ENCODE measurements around the gene LY86. TPM values are rescaled to one million over a fixed set of nuclear protein-coding genes. Genes with fewer than 3 reads are reported as not detected.
A peak's percentile ranks its signal among the peaks of the same experiment; 100 is the strongest.

Gene LY86
- total and polyA plus RNA-seq, 10 of the 15 experiments (the other 5 are each of a cell fraction or from before 2014, with no cell fraction given), result 68.2 to 457 (median 128) TPM

DNA sequence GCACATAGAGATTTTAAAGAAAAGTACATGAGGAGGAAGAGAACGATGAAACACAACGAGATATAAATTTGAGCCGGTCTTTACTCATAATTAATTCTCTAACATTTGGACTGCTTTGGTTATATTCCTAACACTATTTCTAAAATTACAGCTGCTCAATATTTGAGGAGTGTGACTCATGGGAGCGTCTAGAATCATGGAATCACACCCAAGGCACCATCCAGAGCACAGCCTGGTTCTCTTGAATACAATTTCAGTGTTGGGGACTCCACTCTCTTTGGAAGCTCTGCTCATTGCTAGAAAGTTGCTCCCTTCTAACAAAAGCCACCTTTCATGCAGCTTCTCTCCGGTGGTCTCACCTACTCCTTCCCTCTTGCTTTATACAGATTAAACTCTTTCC, 64.4 kb downstream of the LY86 start (continued):
- no peak for TF ChIP-seq SREBF1 (IDR thresholded peaks at IDR 0.05; ENCODE audit: low read length)

DNA sequence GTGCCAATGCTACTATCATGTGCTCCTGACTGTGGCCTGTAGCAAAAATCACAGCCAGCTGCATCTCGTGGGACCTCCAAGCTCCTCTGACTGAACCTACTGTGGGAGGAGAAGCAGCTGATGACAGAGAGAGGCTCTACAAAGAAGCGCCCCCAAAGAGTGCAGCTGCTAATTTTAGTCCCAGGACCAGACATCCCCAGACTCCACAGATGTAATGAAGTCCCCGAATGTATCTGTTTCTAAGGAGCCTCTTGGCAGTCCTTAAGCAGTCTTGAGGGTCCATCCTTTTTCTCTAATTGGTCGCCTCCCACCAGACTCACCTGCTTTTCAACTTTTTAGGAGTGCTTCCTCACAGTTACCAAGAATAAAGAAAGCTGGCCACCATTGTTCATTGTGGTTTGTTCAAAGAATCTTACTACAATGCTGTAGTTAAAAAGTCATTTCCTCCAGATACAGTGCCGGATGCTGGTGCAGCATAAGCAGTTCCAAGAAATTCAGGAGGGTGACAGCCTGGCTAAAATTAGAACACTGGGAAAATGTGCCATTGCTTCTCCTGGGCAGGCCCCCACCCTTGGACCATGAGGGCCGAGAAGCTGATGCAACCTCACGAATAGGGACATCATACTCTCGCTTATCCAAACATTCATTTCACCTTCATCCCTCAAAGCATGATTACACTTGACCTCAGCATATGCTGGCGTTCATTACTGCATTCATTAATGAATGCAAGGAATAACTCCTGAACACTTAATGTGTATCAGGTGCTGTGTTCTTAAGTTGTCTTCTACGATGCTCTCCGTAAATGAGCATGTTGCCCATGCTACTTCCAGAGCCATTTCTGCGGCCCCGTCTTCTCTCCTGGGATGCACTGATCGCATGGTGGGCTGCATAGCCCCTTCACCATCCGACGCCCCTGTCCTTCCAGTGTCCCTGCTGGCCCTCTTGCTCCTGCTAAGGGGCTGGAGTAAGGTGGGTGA, 66.4 kb downstream of the LY86 start:
- 0 out of 2 replicates have a peak, but pooled peaks have one; percentile 24 for TF ChIP-seq RUNX3 (IDR thresholded peaks at IDR 0.05; ENCODE audit: low read length)
- TF ChIP-seq LARP7 (IDR thresholded peaks at IDR 0.05), result no peak
- H3K79me2 ChIP-seq (ENCODE audit: control insufficient read depth, insufficient read depth, low read length), result no peaks in the 10 kb centered on the region
- CTCF ChIA-PET, result interaction anchor here (0.9 to 1.0 kb wide), 2 partner anchors 12 to 589 kb away, joined by 3 to 4 read pairs; no protein-coding TSS in a partner anchor
- H3K4me1 ChIP-seq (ENCODE audit: control insufficient read depth, insufficient read depth, low read length), result peaks cover 42% of the 10 kb centered on the region
- ATAC-seq, result no peak
- H3K9me3 ChIP-seq (replicated peaks; ENCODE audit: control insufficient read depth, insufficient read depth, low read length), result peaks cover 2% of the 10 kb centered on the region; the same call in 2 of the 3 replicates
- no TSS peak for BruUV-seq (replicated peaks)
- intact Hi-C loops (cut with micrococcal nuclease; ENCODE audit: unreplicated experiment) (no loop called here), in situ Hi-C loops (cut with MboI) (no loop called here)
- no peak overlapping the region for H3K9ac ChIP-seq (ENCODE audit: control insufficient read depth, insufficient read depth, low read length)
- POLR2A ChIA-PET, result no interaction called here
- WGBS (ENCODE audit: insufficient coverage, insufficient replicate concordance, low lambda C conversion rate, missing lambda C conversion rate), result 86% methylated on average over 16 of the region's 16 CpGs
- no peaks in the 10 kb centered on the region for H3K27me3 ChIP-seq (replicated peaks in 1 of 2; ENCODE audit: control insufficient read depth in 2 of 2, insufficient read depth in 2 of 2, low read length in 1 of 2)
- peaks cover 0 to 6% of the 10 kb centered on the region in 2 experiments; a peak in 1 of 4 replicates for H3K36me3 ChIP-seq (ENCODE audit: control insufficient read depth in 2 of 2, insufficient read depth in 2 of 2, low read length in 1 of 2)
- SMC1A ChIA-PET (ENCODE audit: uncharacterized antibody, unreplicated experiment), result interaction anchor here (1.1 to 2.2 kb wide), 3 partner anchors 11 to 68 kb away, joined by 3 to 7 read pairs (median 4); no protein-coding TSS in a partner anchor
- DNase-seq (ENCODE audit: low read depth, low spot score), result no peak
- H3K4me3 ChIP-seq, result no peak overlapping the region
- H3K27ac ChIP-seq (ENCODE audit: control insufficient read depth, insufficient read depth), result peak overlapping the region; percentile 41
- H4K20me1 ChIP-seq (ENCODE audit: control insufficient read depth, insufficient read depth), result no peaks in the 10 kb centered on the region
- FAIRE-seq, result no peak
- RAD21 ChIA-PET (ENCODE audit: unreplicated experiment), result interaction anchor here (0.7 kb wide), 1 partner anchor 12 kb away, joined by 3 read pairs; no protein-coding TSS in a partner anchor
- H2AFZ ChIP-seq (ENCODE audit: control insufficient read depth, low read depth, low read length), result no peak overlapping the region
- H3K4me2 ChIP-seq (ENCODE audit: control insufficient read depth, insufficient read depth), result no peak overlapping the region

Data from GM12878 (cell line).